Ovary (tissue), 3 donors: ENCODE data around the gene ZIK1.

Experiments used
- EP300 ChIP-seq: sonication (generic); formaldehyde crosslinking; IDR thresholded peaks from one replicate; pipeline ENCODE4 v1.6.1; 2017; ENCODE audit warnings: antibody characterized with exemption
- POLR2A ChIP-seq: fragments of 450-650 bp; IDR thresholded peaks from one replicate; pipeline ENCODE4 v1.6.1; 2017; ENCODE audit warnings: antibody characterized with exemption, mild to moderate bottlenecking, moderate library complexity
- TF ChIP-seq, protein P1 (sequence below), 3 donors: fragments of 450-650 bp in 2 of 3; fragments of 200-600 bp in 1 of 3; IDR thresholded peaks; one replicate each; pipeline versions ENCODE4 v1.5.1 to v1.8.0; 2016 to 2022; ENCODE audit warnings: antibody characterized with exemption in 3 of 3, mild to moderate bottlenecking in 1 of 3
- donor health status: DM: no; HTN: no; CAD: no.

DNA sequence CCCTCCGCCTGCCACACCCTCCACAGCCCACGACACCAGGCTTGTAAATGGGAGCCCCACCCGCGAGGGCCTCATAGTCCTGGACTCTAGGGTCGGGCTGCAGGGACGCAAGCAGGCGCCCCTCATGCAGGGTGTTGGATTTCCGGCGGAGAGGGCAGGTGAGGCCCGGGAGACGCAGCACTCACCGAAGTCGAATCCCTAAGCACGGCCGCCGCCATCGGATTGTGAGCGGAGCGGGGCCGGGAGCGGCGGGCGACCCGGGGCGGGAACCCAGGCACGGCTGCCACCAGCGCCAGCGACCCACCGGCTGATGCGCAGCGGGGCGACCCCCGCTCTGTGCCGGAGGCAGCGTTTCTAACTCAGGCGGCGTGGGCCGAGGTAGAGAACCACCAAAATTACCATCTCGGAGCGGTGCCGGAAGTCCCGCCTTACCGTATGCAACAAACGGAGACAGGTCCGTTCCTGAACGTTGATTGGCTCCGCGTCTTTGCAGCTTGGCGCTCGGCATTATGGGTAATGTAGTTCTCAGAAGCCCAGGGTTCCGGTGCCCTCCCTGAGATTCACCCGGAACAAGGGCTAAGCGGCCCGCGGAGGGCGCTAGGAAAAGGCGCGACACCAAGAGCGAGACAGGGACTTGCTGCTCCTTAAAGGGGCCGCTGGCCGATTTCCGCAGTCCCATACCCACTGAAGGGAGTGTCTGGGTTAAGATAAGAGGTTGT, 5.3 kb upstream of the ZIK1 start, which contains the start of gene ZNF416:
- TF ChIP-seq, protein P1, sequence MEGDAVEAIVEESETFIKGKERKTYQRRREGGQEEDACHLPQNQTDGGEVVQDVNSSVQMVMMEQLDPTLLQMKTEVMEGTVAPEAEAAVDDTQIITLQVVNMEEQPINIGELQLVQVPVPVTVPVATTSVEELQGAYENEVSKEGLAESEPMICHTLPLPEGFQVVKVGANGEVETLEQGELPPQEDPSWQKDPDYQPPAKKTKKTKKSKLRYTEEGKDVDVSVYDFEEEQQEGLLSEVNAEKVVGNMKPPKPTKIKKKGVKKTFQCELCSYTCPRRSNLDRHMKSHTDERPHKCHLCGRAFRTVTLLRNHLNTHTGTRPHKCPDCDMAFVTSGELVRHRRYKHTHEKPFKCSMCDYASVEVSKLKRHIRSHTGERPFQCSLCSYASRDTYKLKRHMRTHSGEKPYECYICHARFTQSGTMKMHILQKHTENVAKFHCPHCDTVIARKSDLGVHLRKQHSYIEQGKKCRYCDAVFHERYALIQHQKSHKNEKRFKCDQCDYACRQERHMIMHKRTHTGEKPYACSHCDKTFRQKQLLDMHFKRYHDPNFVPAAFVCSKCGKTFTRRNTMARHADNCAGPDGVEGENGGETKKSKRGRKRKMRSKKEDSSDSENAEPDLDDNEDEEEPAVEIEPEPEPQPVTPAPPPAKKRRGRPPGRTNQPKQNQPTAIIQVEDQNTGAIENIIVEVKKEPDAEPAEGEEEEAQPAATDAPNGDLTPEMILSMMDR (IDR thresholded peaks at IDR 0.05): no peak
- TF ChIP-seq POLR2A (peak; percentile 36), EP300 (no peak)
